Spinal cord (tissue), 10 donors: ENCODE measurements around the gene MYO18B. TPM values are rescaled to one million over a fixed set of nuclear protein-coding genes. Genes with fewer than 3 reads are reported as not detected.

Source experiments
- DNase-seq, 6 donors: peaks; one replicate each; pipeline versions ENCODE4 v3.0.0 to v3.0.0-alpha.2; 2013 to 2015; ENCODE audit warnings: low spot score in 6 of 6, low read depth in 4 of 6
- H3K27ac ChIP-seq: one replicate; pipeline ENCODE4 v1.5.1; 2013; ENCODE audit warnings: low read depth, low read length, control low read depth
- H3K27me3 ChIP-seq: one replicate; pipeline ENCODE4 v1.6.1; 2013; ENCODE audit warnings: low read length; ENCODE audit not compliant: control insufficient read depth, insufficient read depth
- H3K36me3 ChIP-seq: one replicate; pipeline ENCODE4 v1.6.1; 2013; ENCODE audit warnings: low read length; ENCODE audit not compliant: control insufficient read depth, insufficient read depth
- H3K4me1 ChIP-seq: one replicate; pipeline ENCODE4 v1.6.1; 2013; ENCODE audit warnings: low read length; ENCODE audit not compliant: control insufficient read depth, insufficient read depth
- H3K4me3 ChIP-seq: one replicate; pipeline ENCODE4 v1.5.1; 2013; ENCODE audit warnings: low read depth, low read length, control low read depth
- H3K9me3 ChIP-seq: one replicate; pipeline ENCODE4 v1.6.1; 2013; ENCODE audit warnings: low read length; ENCODE audit not compliant: control insufficient read depth, insufficient read depth
- WGBS: methylation state at CpG from one replicate; pipeline ENCODE4 v1.1.5; 2013; ENCODE audit warnings: missing lambda C conversion rate; ENCODE audit not compliant: insufficient coverage; 5-methylcytosine and 5-hydroxymethylcytosine counted together
- polyA plus RNA-seq, 2 donors: library from polyadenylated mRNA; unstranded; fragments of 120-200 nt; gene quantifications; one replicate each; pipeline ENCODE4 v1.2.1, GENCODE V29; 2013; ENCODE audit not compliant: insufficient read length in 2 of 2
- total RNA-seq, 2 donors: library from RNA; depleted of rRNA in 1 of 2; stranded (reverse); fragments of 120-200 nt in 1 of 2; fragments of >200 nt in 1 of 2; gene quantifications; one replicate each; pipeline versions ENCODE4 v1.2.3 to v1.2.4, GENCODE V29; 2013 to 2014
- donor health status: healthy.

The MYO18B gene
- total and polyA plus RNA-seq, 4 donors, result 0.33 to 0.99 (median 0.74) TPM

DNA sequence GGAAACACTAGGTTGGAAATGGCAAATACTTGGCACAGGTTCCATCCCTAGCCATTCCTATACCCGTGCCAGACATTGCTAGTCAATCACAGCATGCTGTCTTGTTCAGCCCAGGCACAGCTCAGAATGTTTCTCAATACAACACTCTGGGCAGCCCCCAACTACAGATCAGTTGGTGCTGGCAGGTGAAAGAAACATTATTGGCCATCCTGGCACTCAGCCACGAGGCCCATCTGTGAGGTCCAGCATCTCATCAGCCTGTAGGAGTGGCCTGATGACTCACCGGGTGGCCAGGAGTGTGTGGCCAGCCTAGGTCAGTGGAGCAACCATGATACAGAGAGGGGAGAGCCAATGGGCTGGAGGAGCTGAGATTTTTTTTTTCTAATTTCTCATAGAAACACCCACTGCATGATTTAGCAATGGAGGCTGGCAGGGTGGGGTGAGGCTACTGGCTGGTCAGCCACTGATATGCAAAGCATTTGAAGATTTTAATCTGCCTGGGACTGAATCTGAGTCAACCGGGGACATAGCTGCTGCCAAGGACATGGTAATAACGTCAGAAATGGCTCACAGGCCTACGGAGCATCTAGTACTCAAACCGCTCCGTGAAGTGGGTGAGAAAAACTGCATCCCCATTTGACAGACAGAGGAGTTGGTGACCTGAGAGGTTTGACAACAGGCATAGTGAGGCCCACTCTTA, 5.4 kb downstream of the MYO18B start:
- H3K27ac ChIP-seq, result no peak overlapping the region
- H3K4me1 ChIP-seq, result no peaks in the 10 kb centered on the region

DNA sequence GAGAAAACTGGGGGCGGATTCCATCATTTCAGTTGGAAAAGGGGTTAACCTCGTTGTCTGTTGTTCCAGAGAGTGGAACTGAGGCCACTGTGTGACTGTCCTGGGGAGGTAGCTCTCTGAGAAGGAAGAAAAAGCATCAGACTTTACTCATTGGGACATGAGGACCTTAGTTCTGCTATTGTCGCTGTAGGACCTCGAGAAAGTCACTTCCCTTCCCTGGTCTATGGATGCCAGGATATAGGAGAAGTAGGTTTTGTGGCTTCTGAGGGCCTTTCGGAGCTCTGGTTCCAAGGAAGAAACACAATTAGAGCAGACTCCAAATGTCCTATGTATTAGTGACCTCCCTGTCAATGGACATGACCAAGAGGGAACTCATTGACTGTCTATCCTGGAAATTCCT, 6.2 kb downstream of the MYO18B start:
- Histone ChIP-seq H3K4me1 (no peaks in the 10 kb centered on the region), H3K27ac (no peak overlapping the region), H3K9me3 (no peaks in the 10 kb centered on the region), H3K36me3 (no peaks in the 10 kb centered on the region), H3K4me3 (no peak overlapping the region), H3K27me3 (peaks cover 7% of the 10 kb centered on the region)
- no peak for DNase-seq
- 97% methylated on average over 3 of the region's 5 CpGs for WGBS

More for the DNA sequence above, 5.4 kb downstream of the MYO18B start:
- DNase-seq, result no peak
- H3K4me3 ChIP-seq, result no peak overlapping the region
- WGBS, result 67% methylated on average over 8 of the region's 8 CpGs
- H3K36me3 ChIP-seq, result no peaks in the 10 kb centered on the region
- peaks cover 7% of the 10 kb centered on the region for H3K27me3 ChIP-seq
- H3K9me3 ChIP-seq, result no peaks in the 10 kb centered on the region

DNA sequence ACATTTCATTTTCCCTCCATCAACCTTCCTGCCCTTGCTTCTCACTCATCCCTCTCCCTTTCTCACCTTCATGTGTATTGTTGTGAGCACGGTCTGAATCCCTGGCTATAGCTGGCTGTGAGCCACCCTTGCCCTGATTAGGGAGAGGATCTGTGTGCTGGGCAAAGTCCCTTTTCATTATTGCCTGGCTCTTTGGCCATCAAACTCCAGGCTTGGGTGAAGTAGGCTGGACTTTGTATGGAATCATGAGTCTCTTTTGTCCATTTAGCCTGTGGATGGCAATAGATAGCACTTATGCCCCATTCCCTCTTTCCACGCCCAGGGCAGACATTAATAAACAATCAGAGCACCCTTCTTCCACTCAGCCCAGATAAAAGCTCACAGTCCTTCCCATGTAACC, 6.7 kb downstream of the MYO18B start:
- Histone ChIP-seq H3K9me3 (no peaks in the 10 kb centered on the region), H3K4me1 (no peaks in the 10 kb centered on the region), H3K27ac (no peak overlapping the region), H3K36me3 (no peaks in the 10 kb centered on the region), H3K4me3 (no peak overlapping the region), H3K27me3 (peaks cover 7% of the 10 kb centered on the region)
- 80% methylated on average over 1 of the region's 2 CpGs for WGBS
- no peak for DNase-seq

DNA sequence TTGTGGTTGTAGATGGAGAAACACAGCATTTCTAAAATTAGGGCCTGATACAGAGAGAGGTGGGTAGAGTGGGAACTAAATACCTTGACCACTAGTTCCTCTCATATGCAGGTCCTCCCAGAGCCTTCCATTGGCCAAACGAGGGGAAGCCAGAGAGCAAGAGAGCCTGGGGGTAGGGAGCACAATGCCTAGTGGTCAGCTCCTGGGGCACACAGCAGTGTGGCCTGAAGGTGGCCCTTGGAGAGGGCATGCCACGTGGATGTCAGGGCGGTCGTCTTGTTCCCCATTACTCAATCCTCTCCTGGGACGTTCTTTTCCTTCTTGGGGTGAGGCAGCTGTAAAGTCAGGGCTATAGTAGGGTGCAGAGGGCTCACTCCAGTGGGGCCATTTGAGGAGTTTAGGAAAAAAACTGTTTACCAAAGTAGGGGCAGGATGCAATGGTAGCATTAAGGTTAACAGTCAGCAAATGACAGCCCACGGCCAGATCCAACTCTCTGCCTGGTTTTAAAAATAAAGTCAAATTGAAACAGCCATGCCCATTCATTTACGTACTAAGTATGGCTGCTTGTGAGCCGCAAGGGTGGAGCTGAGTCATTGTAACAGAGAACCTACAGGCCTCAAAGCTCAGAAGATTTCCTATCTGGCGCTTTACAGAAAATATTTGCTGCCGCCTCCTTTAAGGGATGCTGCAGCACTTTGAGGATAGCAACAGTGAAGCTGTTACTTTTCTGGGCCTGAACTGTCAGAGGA, 7.6 kb downstream of the MYO18B start:
- no peak for DNase-seq
- Histone ChIP-seq H3K36me3 (no peaks in the 10 kb centered on the region), H3K4me1 (no peaks in the 10 kb centered on the region), H3K4me3 (no peak overlapping the region), H3K27me3 (peaks cover 7% of the 10 kb centered on the region), H3K9me3 (no peaks in the 10 kb centered on the region), H3K27ac (no peak overlapping the region)
- WGBS, result 69% methylated on average over 6 of the region's 10 CpGs

DNA sequence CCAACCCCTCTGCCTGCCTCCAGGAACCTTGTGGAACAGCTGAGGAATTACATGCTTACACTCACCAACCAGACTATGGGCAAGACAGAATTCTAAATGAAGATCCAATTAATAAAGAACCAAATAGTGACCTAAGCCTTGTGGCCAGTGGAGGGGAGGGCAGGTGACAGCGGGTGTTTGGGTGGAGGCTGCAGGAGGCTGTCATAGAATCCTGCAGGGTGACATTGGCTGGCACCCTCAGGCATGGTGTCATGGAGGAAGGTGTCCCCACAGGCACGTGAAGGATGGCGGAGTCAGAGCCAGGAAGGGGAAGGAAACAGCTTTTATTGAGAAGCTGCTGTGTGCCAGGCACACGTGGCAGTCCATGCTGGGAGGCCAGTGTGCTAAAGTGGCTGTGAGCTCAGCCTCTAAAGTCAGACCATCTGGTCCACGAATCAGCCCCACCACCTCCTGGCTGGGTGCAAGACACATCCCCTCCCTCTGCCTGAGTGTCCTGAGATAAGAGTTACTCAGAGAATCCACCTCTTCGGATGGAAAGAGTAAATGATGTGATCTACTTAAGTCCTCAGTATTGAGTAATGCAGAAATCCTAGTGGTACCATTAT, 8.7 kb downstream of the MYO18B start:
- Histone ChIP-seq H3K27me3 (peaks cover 7% of the 10 kb centered on the region), H3K9me3 (no peaks in the 10 kb centered on the region), H3K4me3 (no peak overlapping the region), H3K36me3 (no peaks in the 10 kb centered on the region), H3K4me1 (no peaks in the 10 kb centered on the region), H3K27ac (no peak overlapping the region)
- DNase-seq, result no peak
- 72% methylated on average over 5 of the region's 6 CpGs for WGBS

DNA sequence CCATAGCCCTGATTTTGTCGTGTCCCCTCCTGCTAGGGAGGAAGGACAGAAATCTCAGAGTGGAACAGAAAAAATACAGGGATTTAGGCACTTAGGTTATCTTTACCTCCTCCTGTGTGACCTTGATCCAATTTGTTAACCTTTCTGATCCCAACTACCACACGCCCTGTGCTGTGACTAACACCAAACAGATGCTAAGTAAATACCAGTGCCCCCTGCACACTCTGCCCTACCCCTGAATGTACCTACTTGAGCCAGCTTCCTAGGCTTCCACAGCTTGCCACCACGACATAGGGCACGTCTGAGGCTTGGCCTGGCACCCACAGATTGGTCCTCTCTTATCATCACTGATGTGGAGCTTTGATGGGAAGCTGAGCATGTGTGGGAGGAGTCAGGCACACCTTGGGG, 9.2 kb downstream of the MYO18B start:
- Histone ChIP-seq H3K27me3 (peaks cover 7% of the 10 kb centered on the region), H3K4me3 (no peak overlapping the region), H3K4me1 (no peaks in the 10 kb centered on the region), H3K9me3 (no peaks in the 10 kb centered on the region), H3K27ac (no peak overlapping the region), H3K36me3 (no peaks in the 10 kb centered on the region)
- 85% methylated on average over 2 of the region's 4 CpGs for WGBS
- no peak for DNase-seq

DNA sequence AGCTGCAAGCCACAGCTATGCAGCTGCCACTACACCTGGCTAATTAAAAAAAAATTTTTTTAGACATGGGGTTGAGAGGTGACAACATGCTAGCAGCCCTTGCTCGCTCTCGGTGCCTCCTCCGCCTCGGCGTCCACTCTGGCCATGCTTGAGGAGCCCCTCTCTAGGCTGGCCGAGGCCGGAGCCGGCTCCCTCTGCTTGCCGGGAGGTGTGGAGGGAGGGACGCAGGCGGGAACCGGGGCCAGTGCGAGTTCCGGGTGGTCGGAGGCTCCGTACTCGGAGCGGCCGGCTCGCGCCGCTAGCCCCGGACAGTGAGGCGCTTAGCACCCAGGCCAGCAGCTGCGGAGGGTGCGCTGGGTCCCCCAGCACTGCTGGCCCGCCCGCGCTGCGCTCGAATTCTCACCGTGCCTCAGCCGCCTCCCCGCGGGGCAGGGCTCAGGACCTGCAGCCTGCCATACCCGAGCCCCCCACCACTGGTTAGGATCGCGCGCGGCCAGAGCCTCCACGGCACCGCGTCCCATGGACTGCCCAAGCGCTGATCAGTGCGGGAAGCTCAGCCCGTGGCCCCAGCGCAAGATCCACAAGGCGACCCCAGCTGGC, 10.7 kb downstream of the MYO18B start:
- Histone ChIP-seq H3K27ac (no peak overlapping the region), H3K9me3 (no peaks in the 10 kb centered on the region), H3K4me1 (no peaks in the 10 kb centered on the region), H3K4me3 (no peak overlapping the region), H3K27me3 (peaks cover 7% of the 10 kb centered on the region), H3K36me3 (no peaks in the 10 kb centered on the region)
- WGBS, result 81% methylated on average over 48 of the region's 48 CpGs
- no peak for DNase-seq

DNA sequence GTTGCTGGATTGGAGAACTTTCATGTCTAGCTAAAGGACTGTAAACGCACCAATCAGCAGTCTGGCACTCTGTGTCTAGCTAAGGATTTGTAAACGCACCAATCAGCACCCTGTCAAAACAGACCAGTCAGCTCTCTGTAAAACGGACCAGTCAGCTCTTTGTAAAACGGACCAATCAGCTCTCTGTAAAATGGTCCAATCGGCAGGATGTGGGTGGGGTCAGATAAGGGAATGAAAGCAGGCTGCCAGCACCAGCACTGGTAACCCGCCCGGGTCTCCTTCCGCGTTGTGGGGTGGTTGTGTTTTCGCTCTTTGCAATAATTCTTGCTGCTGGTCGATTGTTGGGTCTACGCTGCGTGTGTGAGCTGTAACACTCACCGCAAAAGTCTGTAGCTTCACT, 11.3 kb downstream of the MYO18B start:
- Histone ChIP-seq H3K4me1 (no peaks in the 10 kb centered on the region), H3K36me3 (no peaks in the 10 kb centered on the region), H3K4me3 (no peak overlapping the region), H3K27me3 (peaks cover 4% of the 10 kb centered on the region), H3K9me3 (no peaks in the 10 kb centered on the region), H3K27ac (no peak overlapping the region)
- 97% methylated on average over 14 of the region's 14 CpGs for WGBS
- no peak for DNase-seq

DNA sequence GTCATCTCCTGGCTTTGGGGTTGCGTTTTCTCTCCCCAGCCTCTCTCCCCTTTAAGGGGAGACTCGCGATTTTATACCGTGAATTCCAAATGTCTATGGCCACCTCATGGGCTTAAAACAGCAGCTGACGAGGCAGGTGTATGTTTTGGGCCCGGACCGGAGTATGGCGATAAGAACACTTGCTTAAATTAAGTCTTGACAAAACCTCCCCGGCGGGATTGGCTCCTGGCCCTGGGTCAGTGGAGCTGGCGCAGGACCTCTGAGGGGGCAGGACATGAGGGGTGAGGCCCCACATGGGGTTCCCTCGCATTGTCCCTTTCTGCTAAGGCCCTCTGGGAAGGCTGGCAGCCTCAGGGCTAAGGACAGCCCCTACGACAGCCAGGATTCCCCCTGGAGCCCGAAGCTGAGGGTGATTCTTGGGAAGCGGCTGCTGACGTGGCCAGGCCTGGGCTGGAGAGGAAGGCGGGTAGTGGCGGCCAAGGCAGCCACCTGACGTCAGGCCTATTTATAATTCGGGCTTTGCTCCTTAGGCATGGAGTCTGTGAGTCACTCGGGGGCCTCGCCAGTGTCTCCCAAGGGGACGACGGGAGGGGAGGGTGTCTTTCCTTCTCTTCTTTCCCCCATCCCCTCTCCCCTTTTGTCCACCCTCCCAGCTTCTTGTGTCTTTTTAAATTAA, 12.7 kb downstream of the MYO18B start:
- Histone ChIP-seq H3K4me3 (no peak overlapping the region), H3K36me3 (no peaks in the 10 kb centered on the region), H3K27me3 (peaks cover 2% of the 10 kb centered on the region), H3K4me1 (no peaks in the 10 kb centered on the region), H3K9me3 (no peaks in the 10 kb centered on the region), H3K27ac (no peak overlapping the region)
- WGBS, result 74% methylated on average over 18 of the region's 24 CpGs
- DNase-seq, result no peak
